PC-9 (cell line): ENCODE data around the gene ZBTB37.

Experiments
- CTCF ChIP-seq: fragments of 200-600 bp; sonication (generic); conservative IDR thresholded peaks from 2 replicates; pipeline ENCODE4 v1.6.1; 2017; ENCODE audit warnings: mixed run types, antibody characterized with exemption, mild to moderate bottlenecking, moderate library complexity
- EZH2 ChIP-seq: fragments of 200-600 bp; sonication (generic); IDR thresholded peaks from 2 replicates; pipeline ENCODE4 v1.8.0; 2017; ENCODE audit warnings: antibody characterized with exemption, low read depth

GRCh38 chr1:173886746-173887611 lies 18.8 kb downstream of the ZBTB37 start:
- TF ChIP-seq CTCF (no peak), EZH2 (no peak)
